GM23248 (cell line): ENCODE results near the gene PLXNB1.

Experiments
- EZH2 ChIP-seq: fragments of 200-600 bp; sonication (generic); IDR thresholded peaks from 2 replicates; pipeline ENCODE4 v1.6.1; 2018; ENCODE audit warnings: antibody characterized with exemption, mild to moderate bottlenecking; ENCODE audit not compliant: insufficient read depth, poor library complexity, severe bottlenecking
- EZH2phosphoT487 ChIP-seq: fragments of 200-600 bp; sonication (generic); IDR thresholded peaks from 2 replicates; pipeline ENCODE4 v1.6.1; 2018; ENCODE audit warnings: antibody characterized with exemption, moderate library complexity, mild to moderate bottlenecking, low read depth; ENCODE audit not compliant: insufficient read depth

DNA sequence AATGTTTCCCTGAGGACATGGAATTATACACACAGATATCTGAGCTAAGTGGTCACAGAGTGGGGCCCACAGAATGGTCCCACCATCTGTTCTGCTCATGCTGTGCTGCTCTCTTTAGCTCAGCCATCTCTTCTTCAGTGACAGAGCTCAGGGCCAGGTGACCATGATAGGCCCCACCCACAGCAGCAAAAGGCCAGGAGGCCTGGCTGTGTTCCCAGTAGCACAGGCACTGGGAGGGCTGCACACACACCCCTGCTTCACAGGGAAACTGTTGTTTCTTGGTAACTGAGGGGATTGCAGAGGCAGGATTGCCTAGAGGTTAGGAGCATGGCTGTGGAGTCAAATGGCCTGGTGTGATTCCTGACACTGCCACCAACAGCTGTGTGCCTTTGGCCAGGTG lies 62.7 kb downstream of the PLXNB1 start:
- no peak for TF ChIP-seq EZH2
- TF ChIP-seq EZH2phosphoT487, result no peak
